Left lung (tissue), 10 donors: ENCODE results near the gene FBXL17. TPM values are rescaled to one million over a fixed set of nuclear protein-coding genes. Genes with fewer than 3 reads are reported as not detected.

Experiments used
- ATAC-seq: fragments of 200-7000 bp; cut with Tn5 transposase; one replicate; pipeline ENCODE4 v1.9.1; 2020; ENCODE audit warnings: moderate library complexity
- DNase-seq, 4 donors: peaks; one replicate each; pipeline ENCODE4 v3.0.0-alpha.2; 2013 to 2020
- H3K27ac ChIP-seq, 2 donors: fragments of 200-600 bp; sonication (generic) in 1 of 2; one replicate each; pipeline versions ENCODE4 v1.5.0 to v1.8.0; 2020 to 2021
- H3K27me3 ChIP-seq, 2 donors: fragments of 200-600 bp; sonication (generic) in 1 of 2; one replicate each; pipeline versions ENCODE4 v1.5.0 to v1.8.0; 2020 to 2021
- H3K36me3 ChIP-seq, 2 donors: fragments of 200-600 bp; sonication (generic) in 1 of 2; one replicate each; pipeline versions ENCODE4 v1.5.0 to v1.8.0; 2020 to 2021
- H3K4me1 ChIP-seq, 2 donors: fragments of 200-600 bp; one replicate each; pipeline ENCODE4 v1.8.0; 2021
- H3K4me3 ChIP-seq, 2 donors: fragments of 200-600 bp; sonication (generic) in 1 of 2; one replicate each; pipeline versions ENCODE4 v1.5.0 to v1.8.0; 2020 to 2021; ENCODE audit warnings: mild to moderate bottlenecking in 1 of 2
- H3K9me3 ChIP-seq, 2 donors: fragments of 200-600 bp; sonication (generic) in 1 of 2; one replicate each; pipeline versions ENCODE4 v1.5.0 to v1.8.0; 2020 to 2021
- CTCF ChIP-seq, 2 donors: fragments of 200-600 bp; sonication (generic) in 1 of 2; IDR thresholded peaks; one replicate each; pipeline versions ENCODE4 v1.5.0 to v1.8.0; 2021; ENCODE audit warnings: antibody characterized with exemption in 2 of 2
- intact Hi-C, 2 donors: fragments of 100-400 bp; cut with DNase I; formaldehyde crosslinking; loops; one replicate each; pipeline versions ENCODE4 v1.11.2 to v1.14.2; 2022
- polyA plus RNA-seq, 6 donors: library from polyadenylated mRNA; unstranded; fragments of 120-200 nt; gene quantifications; one replicate each; pipeline ENCODE4 v1.2.1, GENCODE V29; 2013; ENCODE audit not compliant: insufficient read length in 6 of 6
- total RNA-seq, 2 donors: library from RNA; stranded (reverse); fragmentation: NEBNext Ultra II Directional; extraction: Animal tissue kit (Norgen Biotek cat#: 25700); gene quantifications; one replicate each; pipeline ENCODE4 v1.2.1, GENCODE V29; 2021
- donor health status: DM: no; HTN: yes; CAD: no.
- donor health status: DM: no; HTN: no; CAD: no.

The FBXL17 gene
- total and polyA plus RNA-seq, 8 donors, result 11.8 to 23.8 (median 19.8) TPM

GRCh38 chr5:108249785-108250426 is 132.0 kb downstream of the FBXL17 start:
- Histone ChIP-seq H3K4me3 (no peak overlapping the region), H3K36me3 (no peaks in the 10 kb centered on the region), H3K4me1 (no peaks in the 10 kb centered on the region), H3K27ac (no peak overlapping the region), H3K9me3 (no peaks in the 10 kb centered on the region), H3K27me3 (no peaks in the 10 kb centered on the region)
- DNase-seq (no peak), ATAC-seq (no peak)
- no peak for TF ChIP-seq CTCF (IDR thresholded peaks at IDR 0.05)
- intact Hi-C loops, result no loop called here

- TF ChIP-seq CTCF (IDR thresholded peaks at IDR 0.05), result no peak
- no peaks in the 10 kb centered on the region for H3K4me1 ChIP-seq
- no peak overlapping the region for H3K4me3 ChIP-seq
- no peak overlapping the region for H3K27ac ChIP-seq
- no peaks in the 10 kb centered on the region for H3K27me3 ChIP-seq
- ATAC-seq (no peak), DNase-seq (no peak)
- H3K36me3 ChIP-seq, result no peaks in the 10 kb centered on the region
- no peaks in the 10 kb centered on the region for H3K9me3 ChIP-seq
- intact Hi-C loops, result no loop called here
Observed at GRCh38 chr5:108249095-108249784, 132.7 kb downstream of the FBXL17 start.

GRCh38 chr5:108238936-108239887 is 142.7 kb downstream of the FBXL17 start:
- ATAC-seq (no peak), DNase-seq (no peak)
- no peak overlapping the region for H3K27ac ChIP-seq
- H3K36me3 ChIP-seq, result no peaks in the 10 kb centered on the region
- no peaks in the 10 kb centered on the region for H3K4me1 ChIP-seq
- TF ChIP-seq CTCF (IDR thresholded peaks at IDR 0.05), result no peak
- no peaks in the 10 kb centered on the region for H3K9me3 ChIP-seq
- intact Hi-C loops, result no loop called here
- H3K27me3 ChIP-seq, result no peaks in the 10 kb centered on the region
- no peak overlapping the region for H3K4me3 ChIP-seq

- ATAC-seq, result no peak
- intact Hi-C loops, result no loop called here
- Histone ChIP-seq H3K27me3 (no peaks in the 10 kb centered on the region), H3K4me1 (no peaks in the 10 kb centered on the region), H3K36me3 (no peaks in the 10 kb centered on the region), H3K27ac (no peak overlapping the region), H3K4me3 (no peak overlapping the region), H3K9me3 (no peaks in the 10 kb centered on the region)
- DNase-seq, result no peak
- no peak for TF ChIP-seq CTCF (IDR thresholded peaks at IDR 0.05)
Observed at GRCh38 chr5:108238461-108238860, 143.4 kb downstream of the FBXL17 start.
